Gastrocnemius medialis (tissue), 4 donors: ENCODE measurements around the gene CBX2.

Source experiments
- CTCF ChIP-seq, 5 experiments: fragments of 450-650 bp in 3 of 5; fragments of 200-600 bp in 2 of 5; sonication (generic) in 2 of 5; IDR thresholded peaks in 4 of 5; conservative IDR thresholded peaks in 1 of 5; 1 replicate in 4 of 5; 2 replicates in 1 of 5; pipeline ENCODE4 v1.5.1; 2016 to 2019; ENCODE audit warnings: antibody characterized with exemption in 5 of 5, mild to moderate bottlenecking in 3 of 5, moderate library complexity in 3 of 5
- POLR2A ChIP-seq, 2 donors: fragments of 450-650 bp; IDR thresholded peaks; one replicate each; pipeline ENCODE4 v1.6.1; 2017; ENCODE audit warnings: antibody characterized with exemption in 2 of 2, mild to moderate bottlenecking in 2 of 2, moderate library complexity in 2 of 2

- no peak for TF ChIP-seq CTCF (IDR thresholded peaks at IDR 0.05 in 4 of 5, conservative IDR thresholded peaks at IDR 0.05 in 1 of 5)
- TF ChIP-seq POLR2A (IDR thresholded peaks at IDR 0.05) = no peak
These were observed 25.6 kb downstream of the CBX2 start for GRCh38 chr17:79803421-79803996.
